Gastroesophageal sphincter (tissue), 4 donors: ENCODE data around the gene CKMT2. TPM values are rescaled to one million over a fixed set of nuclear protein-coding genes. Genes with fewer than 3 reads are reported as not detected.

Experiments used
- ATAC-seq: fragments of 150-250 bp; one replicate; pipeline ENCODE4 v1.9.1; 2016; ENCODE audit warnings: mild to moderate bottlenecking, moderate library complexity
- H3K27ac ChIP-seq, 4 donors: fragments of 200-600 bp; sonication (generic) in 3 of 4; 1 replicate in 3 of 4; 2 replicates in 1 of 4; pipeline ENCODE4 v1.5.1; 2016 to 2019
- H3K27me3 ChIP-seq: fragments of 200-600 bp; sonication (generic); one replicate; pipeline ENCODE4 v1.5.1; 2019
- H3K36me3 ChIP-seq, 2 donors: fragments of 200-600 bp; sonication (generic); one replicate each; pipeline ENCODE4 v1.5.1; 2019; ENCODE audit warnings: control low read depth in 1 of 2
- H3K4me1 ChIP-seq, 3 donors: fragments of 200-600 bp; sonication (generic); 1 replicate in 2 of 3; 2 replicates in 1 of 3; pipeline ENCODE4 v1.5.1; 2016 to 2019; ENCODE audit warnings: control low read depth in 2 of 3
- H3K4me3 ChIP-seq, 2 donors: fragments of 200-600 bp; sonication (generic); one replicate each; pipeline ENCODE4 v1.5.1; 2019; ENCODE audit warnings: mild to moderate bottlenecking in 1 of 2, moderate library complexity in 1 of 2
- H3K9me3 ChIP-seq, 3 donors: fragments of 200-600 bp; sonication (generic); one replicate each; pipeline ENCODE4 v1.5.1; 2017 to 2019; ENCODE audit warnings: control low read depth in 2 of 3
- EP300 ChIP-seq: sonication (generic); formaldehyde crosslinking; IDR thresholded peaks from one replicate; pipeline ENCODE4 v1.6.1; 2017; ENCODE audit warnings: antibody characterized with exemption, mild to moderate bottlenecking
- POLR2A ChIP-seq, 2 donors: fragments of 450-650 bp; IDR thresholded peaks; one replicate each; pipeline ENCODE4 v1.6.1; 2017; ENCODE audit warnings: antibody characterized with exemption in 2 of 2, mild to moderate bottlenecking in 2 of 2, moderate library complexity in 1 of 2
- POLR2AphosphoS5 ChIP-seq: sonication (generic); formaldehyde crosslinking; IDR thresholded peaks from one replicate; pipeline ENCODE4 v1.6.1; 2017; ENCODE audit warnings: antibody characterized with exemption
- WGBS, 2 donors: methylation state at CpG; one replicate each; pipeline ENCODE4 v1.1.5; 2018; ENCODE audit warnings: low coverage in 1 of 2; 5-methylcytosine and 5-hydroxymethylcytosine counted together
- total RNA-seq, 4 donors: library from RNA; depleted of rRNA; stranded (reverse); fragments of >200 nt; gene quantifications; one replicate each; pipeline ENCODE4 v1.1.0, GENCODE V29; 2016
- TF ChIP-seq, protein P1 (sequence below), 4 experiments: fragments of 200-600 bp in 2 of 4; fragments of 450-650 bp in 2 of 4; sonication (generic) in 1 of 4; IDR thresholded peaks; one replicate each; pipeline ENCODE4 v1.5.1; 2017 to 2019; ENCODE audit warnings: antibody characterized with exemption in 4 of 4, mild to moderate bottlenecking in 2 of 4, moderate library complexity in 2 of 4

Gene CKMT2
- total RNA-seq, 4 donors from 2014 or later: 3.9 to 33.6 (median 14.2) TPM

DNA sequence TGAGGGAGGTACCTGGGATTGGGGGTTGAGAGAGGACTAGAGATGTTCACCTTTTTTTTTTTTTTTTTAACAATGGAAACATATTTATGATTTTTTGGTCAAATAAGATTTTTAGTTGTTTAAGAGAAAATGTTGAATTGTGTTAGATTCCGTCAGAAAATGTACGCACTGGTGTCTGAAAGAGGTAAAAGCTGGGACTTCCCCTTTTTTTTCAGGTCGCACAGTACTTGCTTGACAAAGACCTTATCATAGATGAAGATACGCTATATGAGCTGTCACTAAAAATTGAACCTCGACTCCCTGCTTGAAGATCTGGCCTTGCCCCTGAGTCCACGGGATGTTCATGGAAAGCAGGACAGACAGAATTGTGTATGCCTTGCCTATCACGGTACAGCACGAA, 7.7 kb upstream of the CKMT2 start:
- no peaks in the 10 kb centered on the region for H3K27me3 ChIP-seq
- H3K4me1 ChIP-seq: no peaks in the 10 kb centered on the region
- ATAC-seq: no peak
- no peaks in the 10 kb centered on the region for H3K9me3 ChIP-seq
- no peaks in the 10 kb centered on the region for H3K36me3 ChIP-seq
- no peak for TF ChIP-seq EP300
- 86 to 91% methylated on average over 5 to 7 of the region's 8 CpGs for WGBS, 2 donors
- no peak overlapping the region for H3K27ac ChIP-seq
- no peak overlapping the region for H3K4me3 ChIP-seq

GRCh38 chr5:81226286-81226685, 6.8 kb upstream of the CKMT2 start:
- Histone ChIP-seq H3K9me3 (no peaks in the 10 kb centered on the region), H3K27ac (no peak overlapping the region), H3K4me1 (no peaks in the 10 kb centered on the region), H3K27me3 (no peaks in the 10 kb centered on the region), H3K4me3 (no peak overlapping the region), H3K36me3 (no peaks in the 10 kb centered on the region)
- no peak for TF ChIP-seq POLR2A (IDR thresholded peaks at IDR 0.05)
- TF ChIP-seq POLR2AphosphoS5: no peak
- TF ChIP-seq, protein P1, sequence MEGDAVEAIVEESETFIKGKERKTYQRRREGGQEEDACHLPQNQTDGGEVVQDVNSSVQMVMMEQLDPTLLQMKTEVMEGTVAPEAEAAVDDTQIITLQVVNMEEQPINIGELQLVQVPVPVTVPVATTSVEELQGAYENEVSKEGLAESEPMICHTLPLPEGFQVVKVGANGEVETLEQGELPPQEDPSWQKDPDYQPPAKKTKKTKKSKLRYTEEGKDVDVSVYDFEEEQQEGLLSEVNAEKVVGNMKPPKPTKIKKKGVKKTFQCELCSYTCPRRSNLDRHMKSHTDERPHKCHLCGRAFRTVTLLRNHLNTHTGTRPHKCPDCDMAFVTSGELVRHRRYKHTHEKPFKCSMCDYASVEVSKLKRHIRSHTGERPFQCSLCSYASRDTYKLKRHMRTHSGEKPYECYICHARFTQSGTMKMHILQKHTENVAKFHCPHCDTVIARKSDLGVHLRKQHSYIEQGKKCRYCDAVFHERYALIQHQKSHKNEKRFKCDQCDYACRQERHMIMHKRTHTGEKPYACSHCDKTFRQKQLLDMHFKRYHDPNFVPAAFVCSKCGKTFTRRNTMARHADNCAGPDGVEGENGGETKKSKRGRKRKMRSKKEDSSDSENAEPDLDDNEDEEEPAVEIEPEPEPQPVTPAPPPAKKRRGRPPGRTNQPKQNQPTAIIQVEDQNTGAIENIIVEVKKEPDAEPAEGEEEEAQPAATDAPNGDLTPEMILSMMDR (IDR thresholded peaks at IDR 0.05): no peak
- no peak for TF ChIP-seq EP300
- 75 to 96% methylated on average over 2 of the region's 2 CpGs for WGBS, 2 donors
- no peak for ATAC-seq

GRCh38 chr5:81226949-81227348, 6.2 kb upstream of the CKMT2 start:
- 55 to 79% methylated on average over 1 of the region's 1 CpG for WGBS, 2 donors
- Histone ChIP-seq H3K36me3 (no peaks in the 10 kb centered on the region), H3K4me3 (no peak overlapping the region), H3K27ac (no peak overlapping the region), H3K9me3 (no peaks in the 10 kb centered on the region), H3K27me3 (no peaks in the 10 kb centered on the region), H3K4me1 (peaks cover 0 to 3% (median 0%) of the 10 kb centered on the region in 3 donors)
- no peak for ATAC-seq
- TF ChIP-seq, protein P1 (IDR thresholded peaks at IDR 0.05): no peak
- TF ChIP-seq POLR2A (IDR thresholded peaks at IDR 0.05) (no peak), POLR2AphosphoS5 (no peak), EP300 (no peak)

DNA sequence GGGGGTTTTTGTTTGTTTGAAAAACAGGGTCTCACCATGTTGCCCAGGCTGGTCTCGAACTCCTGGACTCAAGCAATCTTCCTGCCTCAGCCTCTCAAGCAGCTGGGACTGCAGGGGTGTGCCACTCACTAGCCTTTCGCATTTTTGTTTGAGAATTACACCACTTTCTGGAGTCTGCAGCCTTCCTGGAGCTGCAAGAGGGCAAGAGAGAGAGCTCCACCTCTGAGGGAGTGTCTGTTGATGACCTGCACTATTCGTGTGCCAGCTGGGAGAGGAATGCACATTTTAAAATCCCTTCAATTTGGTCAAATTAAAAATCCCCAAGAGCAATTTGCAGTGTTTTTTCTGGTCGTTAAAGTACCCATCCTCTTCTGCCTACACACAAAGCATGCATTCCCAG, 5.0 kb upstream of the CKMT2 start:
- ATAC-seq: no peak
- Histone ChIP-seq H3K36me3 (no peaks in the 10 kb centered on the region), H3K9me3 (no peaks in the 10 kb centered on the region), H3K4me1 (peaks cover 0 to 14% (median 0%) of the 10 kb centered on the region in 3 donors), H3K4me3 (no peak overlapping the region), H3K27ac (no peak overlapping the region), H3K27me3 (no peaks in the 10 kb centered on the region)
- 48 to 55% methylated on average over 2 to 4 of the region's 4 CpGs for WGBS, 2 donors
- TF ChIP-seq EP300 (no peak), POLR2AphosphoS5 (no peak), POLR2A (IDR thresholded peaks at IDR 0.05) (no peak)
- TF ChIP-seq, protein P1 (IDR thresholded peaks at IDR 0.05): no peak

- Histone ChIP-seq H3K9me3 (no peaks in the 10 kb centered on the region), H3K36me3 (no peaks in the 10 kb centered on the region), H3K4me3 (no peak overlapping the region), H3K27ac (no peak overlapping the region), H3K4me1 (peaks cover 4 to 37% (median 8%) of the 10 kb centered on the region in 3 donors), H3K27me3 (no peaks in the 10 kb centered on the region)
- TF ChIP-seq, protein P1 (IDR thresholded peaks at IDR 0.05): no peak
- TF ChIP-seq EP300: no peak
- TF ChIP-seq POLR2AphosphoS5: no peak
- no peak for TF ChIP-seq POLR2A (IDR thresholded peaks at IDR 0.05)
- WGBS, 2 donors: 79 to 80% methylated on average over 5 to 8 of the region's 8 CpGs
- ATAC-seq: no peak
Observed at GRCh38 chr5:81230416-81230815, 2.7 kb upstream of the CKMT2 start.
